Ovary (tissue), 3 donors: ENCODE measurements around the gene MAPK6.

ENCODE experiments used
- POLR2A ChIP-seq: fragments of 450-650 bp; IDR thresholded peaks from one replicate; pipeline ENCODE4 v1.6.1; 2017; ENCODE audit warnings: antibody characterized with exemption, mild to moderate bottlenecking, moderate library complexity
- TF ChIP-seq, protein P1 (sequence below), 3 donors: fragments of 450-650 bp in 2 of 3; fragments of 200-600 bp in 1 of 3; IDR thresholded peaks; one replicate each; pipeline versions ENCODE4 v1.5.1 to v1.8.0; 2016 to 2022; ENCODE audit warnings: antibody characterized with exemption in 3 of 3, mild to moderate bottlenecking in 1 of 3
- donor health status: DM: no; HTN: no; CAD: no.

DNA sequence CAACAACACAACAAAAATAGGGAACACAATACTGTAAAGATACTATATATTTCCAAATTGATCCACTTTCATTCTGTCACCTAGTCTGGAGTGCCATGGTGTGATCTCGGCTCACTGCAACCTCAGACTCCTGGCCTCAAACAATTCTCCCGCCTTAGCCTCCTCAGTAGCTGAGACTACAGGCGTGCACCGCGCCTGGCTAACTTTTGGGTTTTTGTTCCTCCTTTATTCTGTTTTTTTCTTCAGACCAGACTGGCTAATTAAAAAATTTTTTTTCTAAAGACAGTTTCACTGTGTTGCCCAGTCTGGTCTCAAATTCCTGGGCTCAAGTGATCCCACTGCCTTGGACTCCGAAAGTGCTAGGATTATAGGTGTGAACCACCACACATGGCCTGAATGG, 88.2 kb downstream of the MAPK6 start:
- TF ChIP-seq, protein P1, sequence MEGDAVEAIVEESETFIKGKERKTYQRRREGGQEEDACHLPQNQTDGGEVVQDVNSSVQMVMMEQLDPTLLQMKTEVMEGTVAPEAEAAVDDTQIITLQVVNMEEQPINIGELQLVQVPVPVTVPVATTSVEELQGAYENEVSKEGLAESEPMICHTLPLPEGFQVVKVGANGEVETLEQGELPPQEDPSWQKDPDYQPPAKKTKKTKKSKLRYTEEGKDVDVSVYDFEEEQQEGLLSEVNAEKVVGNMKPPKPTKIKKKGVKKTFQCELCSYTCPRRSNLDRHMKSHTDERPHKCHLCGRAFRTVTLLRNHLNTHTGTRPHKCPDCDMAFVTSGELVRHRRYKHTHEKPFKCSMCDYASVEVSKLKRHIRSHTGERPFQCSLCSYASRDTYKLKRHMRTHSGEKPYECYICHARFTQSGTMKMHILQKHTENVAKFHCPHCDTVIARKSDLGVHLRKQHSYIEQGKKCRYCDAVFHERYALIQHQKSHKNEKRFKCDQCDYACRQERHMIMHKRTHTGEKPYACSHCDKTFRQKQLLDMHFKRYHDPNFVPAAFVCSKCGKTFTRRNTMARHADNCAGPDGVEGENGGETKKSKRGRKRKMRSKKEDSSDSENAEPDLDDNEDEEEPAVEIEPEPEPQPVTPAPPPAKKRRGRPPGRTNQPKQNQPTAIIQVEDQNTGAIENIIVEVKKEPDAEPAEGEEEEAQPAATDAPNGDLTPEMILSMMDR (IDR thresholded peaks at IDR 0.05) = no peak
- TF ChIP-seq POLR2A = no peak
